GM12878 (cell line): Measurements from ENCODE around the gene HDAC7. TPM values are rescaled to one million over a fixed set of nuclear protein-coding genes. Genes with fewer than 3 reads are reported as not detected.

ENCODE experiments used
- ATAC-seq: fragments of 200-7000 bp; cut with Tn5 transposase; 3 replicates; pipeline ENCODE4 v1.9.1; 2020; ENCODE audit warnings: mild to moderate bottlenecking, moderate library complexity
- BruUV-seq: library from RNA; stranded (reverse); fragments of 400-500 nt; replicated peaks from 2 replicates; lab custom pipeline; 2021; lab: Mats Ljungman, UMichigan
- CTCF ChIA-PET: fragments of 300-600 bp; sonication (Branson Sonifier 250); formaldehyde crosslinking; extraction: SDS; loops from one replicate; lab custom pipeline; 2021; ENCODE audit warnings: inconsistent platforms; lab: Yijun Ruan, JAX
- POLR2A ChIA-PET: fragments of 350-600 bp; formaldehyde crosslinking; extraction: SDS; loops from one replicate; lab custom pipeline; 2021; ENCODE audit warnings: inconsistent platforms; lab: Charles Lee
- RAD21 ChIA-PET: fragments of 300-600 bp; sonication (Branson Sonifier 250); formaldehyde crosslinking; loops from one replicate; lab custom pipeline; 2023; ENCODE audit warnings: antibody characterized with exemption; ENCODE audit not compliant: unreplicated experiment; lab: Charles Lee
- SMC1A ChIA-PET: fragments of 300-600 bp; sonication (Branson Sonifier 250); formaldehyde crosslinking; loops from one replicate; lab custom pipeline; 2023; ENCODE audit not compliant: unreplicated experiment, uncharacterized antibody; lab: Charles Lee
- DNase-seq: peaks from one replicate; pipeline ENCODE4 v3.0.0-alpha.2; 2011; ENCODE audit warnings: low read depth, low spot score
- FAIRE-seq: peaks from 3 replicates; lab custom pipeline; 2011; peaks lifted over from hg19 to GRCh38; lab: Jason Lieb, UNC
- H2AFZ ChIP-seq: 2 replicates; pipeline ENCODE4 v1.6.0; 2011; ENCODE audit warnings: low read depth, low read length, control low read depth; ENCODE audit not compliant: control insufficient read depth
- H3K27ac ChIP-seq: 2 replicates; pipeline ENCODE4 v1.5.1; 2011; ENCODE audit warnings: control low read depth; ENCODE audit not compliant: control insufficient read depth, insufficient read depth
- H3K27me3 ChIP-seq, 2 experiments: replicated peaks in 1 of 2; 2 replicates each; pipeline versions ENCODE4 v1.6.0 to v1.6.1; 2011; ENCODE audit warnings: low read length in 1 of 2; ENCODE audit not compliant: control insufficient read depth in 2 of 2, insufficient read depth in 2 of 2
- H3K36me3 ChIP-seq, 2 experiments: 2 replicates each; pipeline ENCODE4 v1.5.1; 2011; ENCODE audit warnings: low read length in 1 of 2; ENCODE audit not compliant: control insufficient read depth in 2 of 2, insufficient read depth in 2 of 2
- H3K4me1 ChIP-seq: 2 replicates; pipeline ENCODE4 v1.6.1; 2011; ENCODE audit warnings: mild to moderate bottlenecking, low read length, moderate library complexity, mixed read lengths; ENCODE audit not compliant: control insufficient read depth, insufficient read depth
- H3K4me2 ChIP-seq: 2 replicates; pipeline ENCODE4 v1.6.0; 2011; ENCODE audit warnings: control low read depth; ENCODE audit not compliant: control insufficient read depth, insufficient read depth
- H3K4me3 ChIP-seq: fragments of 200-600 bp; sonication (generic); 2 replicates; pipeline ENCODE4 v1.5.1; 2016
- H3K79me2 ChIP-seq: 2 replicates; pipeline ENCODE4 v1.6.0; 2011; ENCODE audit warnings: low read length; ENCODE audit not compliant: control insufficient read depth, insufficient read depth
- H3K9ac ChIP-seq: 2 replicates; pipeline ENCODE4 v1.8.0; 2011; ENCODE audit warnings: low read length, control low read depth, mixed read lengths; ENCODE audit not compliant: control insufficient read depth, insufficient read depth
- H3K9me3 ChIP-seq: replicated peaks from 3 replicates; pipeline ENCODE4 v1.5.1; 2011; ENCODE audit warnings: mild to moderate bottlenecking, low read length; ENCODE audit not compliant: control insufficient read depth, insufficient read depth
- H4K20me1 ChIP-seq: 2 replicates; pipeline ENCODE4 v1.6.0; 2011; ENCODE audit not compliant: control insufficient read depth, insufficient read depth
- BCL11A ChIP-seq: IDR thresholded peaks from 2 replicates; pipeline ENCODE4 v1.6.1; 2011; ENCODE audit warnings: low read depth, low read length
- CHD1 ChIP-seq: IDR thresholded peaks from 2 replicates; pipeline ENCODE4 v1.6.1; 2012; ENCODE audit warnings: low read depth, low read length, improper control_type of control experiment
- CHD2 ChIP-seq: IDR thresholded peaks from 2 replicates; pipeline ENCODE4 v1.6.1; 2011; ENCODE audit warnings: low read depth, low read length, improper control_type of control experiment, borderline replicate concordance
- EGR1 ChIP-seq, 2 experiments: IDR thresholded peaks; 1 replicate in 1 of 2; 2 replicates in 1 of 2; pipeline ENCODE4 v1.6.1; 2011 to 2012; ENCODE audit warnings: low read depth in 2 of 2, low read length in 2 of 2, borderline replicate concordance in 1 of 2, mild to moderate bottlenecking in 1 of 2, moderate library complexity in 1 of 2
- HDGF ChIP-seq: fragments of 450-650 bp; IDR thresholded peaks from 2 replicates; pipeline ENCODE4 v1.6.1; 2016; ENCODE audit warnings: antibody characterized with exemption
- IKZF2 ChIP-seq, 2 experiments: fragments of 450-650 bp; IDR thresholded peaks; 2 replicates each; pipeline ENCODE4 v1.6.1; 2017; ENCODE audit warnings: mild to moderate bottlenecking in 2 of 2, moderate library complexity in 2 of 2
- MEF2B ChIP-seq: fragments of 450-650 bp; IDR thresholded peaks from 2 replicates; pipeline ENCODE4 v1.6.1; 2018; ENCODE audit warnings: mild to moderate bottlenecking, moderate library complexity; ENCODE audit not compliant: partially characterized antibody, poor library complexity, severe bottlenecking
- NFXL1 ChIP-seq: fragments of 450-650 bp; IDR thresholded peaks from 2 replicates; pipeline ENCODE4 v1.6.1; 2017; ENCODE audit warnings: antibody characterized with exemption, mild to moderate bottlenecking, borderline replicate concordance
- NRF1 ChIP-seq: conservative IDR thresholded peaks from 2 replicates; pipeline ENCODE4 v1.6.1; 2011; ENCODE audit warnings: mild to moderate bottlenecking, low read depth, low read length, improper control_type of control experiment
- RCOR1 ChIP-seq: conservative IDR thresholded peaks from 2 replicates; pipeline ENCODE4 v1.6.1; 2012; ENCODE audit warnings: low read depth, low read length, improper control_type of control experiment
- RELA ChIP-seq: fragments of 450-650 bp; IDR thresholded peaks from 2 replicates; pipeline ENCODE4 v1.8.0; 2014; ENCODE audit warnings: borderline replicate concordance; ENCODE audit not compliant: partially characterized antibody
- SIN3A ChIP-seq: IDR thresholded peaks from 2 replicates; pipeline ENCODE4 v1.6.1; 2012; ENCODE audit warnings: low read depth, low read length, improper control_type of control experiment
- WRNIP1 ChIP-seq: IDR thresholded peaks from 2 replicates; pipeline ENCODE4 v1.6.1; 2011; ENCODE audit warnings: low read depth, low read length, improper control_type of control experiment, borderline replicate concordance
- ZBED1 ChIP-seq: IDR thresholded peaks from 2 replicates; pipeline ENCODE4 v1.6.1; 2016; ENCODE audit warnings: borderline replicate concordance
- WGBS: methylation state at CpG from one replicate; pipeline ENCODE4 v1.1.6; 2016; ENCODE audit warnings: low lambda C conversion rate; ENCODE audit not compliant: insufficient replicate concordance, insufficient coverage; ENCODE audit errors: missing lambda C conversion rate; 5-methylcytosine and 5-hydroxymethylcytosine counted together
- in situ Hi-C: fragments of 300-500 bp; cut with MboI; formaldehyde crosslinking; loops from 9 replicates; pipeline ENCODE4 v1.14.3; 2018; ENCODE audit warnings: mixed read lengths
- intact Hi-C: fragments of 100-400 bp; cut with micrococcal nuclease; formaldehyde crosslinking; loops from one replicate; pipeline ENCODE4 v1.14.2; 2022; ENCODE audit not compliant: unreplicated experiment
- polyA plus RNA-seq, 11 experiments: library from polyadenylated mRNA; depleted of rRNA in 4 of 11; unstranded in 6 of 11; stranded (reverse) in 5 of 11; fragments of >200 nt; fragmentation: Nextera tagmentation in 4 of 11; fragmentation: Illumina TruSeq in 1 of 11; extraction: Ambion mirVana in 4 of 11; extraction: Trizol in 1 of 11; gene quantifications; 1 replicate in 1 of 11; 2 replicates in 10 of 11; pipeline versions ENCODE4 v1.2.1 to v1.2.3, GENCODE V29; 2011 to 2016; ENCODE audit warnings: inconsistent platforms in 2 of 11, missing spikeins in 2 of 11, low read depth in 1 of 11
- total RNA-seq, 4 experiments: library from RNA; depleted of rRNA in 3 of 4; stranded (reverse); fragments of >200 nt in 3 of 4; fragmentation: Illumina TruSeq in 1 of 4; extraction: Trizol in 1 of 4; gene quantifications; 2 replicates each; pipeline versions ENCODE4 v1.2.1 to v1.2.3, GENCODE V29; 2013 to 2021
- TF ChIP-seq, protein P1 (sequence below): fragments of 450-650 bp; formaldehyde crosslinking; IDR thresholded peaks from 2 replicates; pipeline ENCODE4 v1.4.0; 2022; ENCODE audit warnings: mild to moderate bottlenecking, moderate library complexity
- TF ChIP-seq, protein P2 (sequence below): IDR thresholded peaks from 2 replicates; pipeline ENCODE4 v1.6.1; 2012; ENCODE audit warnings: low read depth, low read length, improper control_type of control experiment
- TF ChIP-seq, protein P3 (sequence below): fragments of 450-650 bp; IDR thresholded peaks from 2 replicates; pipeline ENCODE4 v1.6.1; 2017; ENCODE audit warnings: borderline replicate concordance

HDAC7 gene
- total and polyA plus RNA-seq, 10 of the 15 experiments (the other 5 are each of a cell fraction or from before 2014, with no cell fraction given) = 0.47 to 18.3 (median 5.4) TPM

DNA sequence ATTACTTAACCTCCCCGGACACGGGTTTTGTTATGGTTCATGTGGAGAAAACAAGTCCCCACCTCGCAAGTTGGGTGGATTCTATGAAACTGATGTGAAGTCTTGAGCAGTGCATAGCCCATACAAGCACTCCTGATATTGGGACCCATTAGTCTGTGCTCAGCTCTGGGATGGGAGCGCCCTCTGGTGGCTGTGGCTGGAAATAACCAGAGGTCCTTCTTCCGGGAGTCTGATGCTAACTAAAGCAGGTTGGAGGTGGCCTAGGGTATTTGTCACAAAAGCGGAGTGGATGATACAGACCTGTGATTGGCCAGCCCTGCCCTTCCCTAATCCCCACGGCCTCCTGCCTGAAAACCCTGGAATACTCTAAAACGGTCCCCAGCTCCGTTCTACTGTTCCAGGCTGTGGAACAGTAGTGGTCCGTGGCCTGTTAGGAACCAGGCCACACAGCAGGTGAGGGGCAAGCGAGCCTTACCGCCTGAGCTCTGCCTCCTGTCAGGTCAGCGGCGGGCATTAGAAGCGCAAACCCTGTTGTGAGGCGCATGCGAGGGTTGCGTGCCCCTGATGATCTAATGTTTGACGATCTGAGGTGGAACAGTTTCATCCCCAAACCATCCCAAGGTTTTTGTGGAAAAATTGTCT is 40.3 kb downstream of the HDAC7 start (continued):
- TF ChIP-seq RELA (no peak), NFXL1 (no peak), WRNIP1 (no peak), IKZF2 (IDR thresholded peaks at IDR 0.05) (no peak), CHD1 (no peak)
- TF ChIP-seq, protein P1, sequence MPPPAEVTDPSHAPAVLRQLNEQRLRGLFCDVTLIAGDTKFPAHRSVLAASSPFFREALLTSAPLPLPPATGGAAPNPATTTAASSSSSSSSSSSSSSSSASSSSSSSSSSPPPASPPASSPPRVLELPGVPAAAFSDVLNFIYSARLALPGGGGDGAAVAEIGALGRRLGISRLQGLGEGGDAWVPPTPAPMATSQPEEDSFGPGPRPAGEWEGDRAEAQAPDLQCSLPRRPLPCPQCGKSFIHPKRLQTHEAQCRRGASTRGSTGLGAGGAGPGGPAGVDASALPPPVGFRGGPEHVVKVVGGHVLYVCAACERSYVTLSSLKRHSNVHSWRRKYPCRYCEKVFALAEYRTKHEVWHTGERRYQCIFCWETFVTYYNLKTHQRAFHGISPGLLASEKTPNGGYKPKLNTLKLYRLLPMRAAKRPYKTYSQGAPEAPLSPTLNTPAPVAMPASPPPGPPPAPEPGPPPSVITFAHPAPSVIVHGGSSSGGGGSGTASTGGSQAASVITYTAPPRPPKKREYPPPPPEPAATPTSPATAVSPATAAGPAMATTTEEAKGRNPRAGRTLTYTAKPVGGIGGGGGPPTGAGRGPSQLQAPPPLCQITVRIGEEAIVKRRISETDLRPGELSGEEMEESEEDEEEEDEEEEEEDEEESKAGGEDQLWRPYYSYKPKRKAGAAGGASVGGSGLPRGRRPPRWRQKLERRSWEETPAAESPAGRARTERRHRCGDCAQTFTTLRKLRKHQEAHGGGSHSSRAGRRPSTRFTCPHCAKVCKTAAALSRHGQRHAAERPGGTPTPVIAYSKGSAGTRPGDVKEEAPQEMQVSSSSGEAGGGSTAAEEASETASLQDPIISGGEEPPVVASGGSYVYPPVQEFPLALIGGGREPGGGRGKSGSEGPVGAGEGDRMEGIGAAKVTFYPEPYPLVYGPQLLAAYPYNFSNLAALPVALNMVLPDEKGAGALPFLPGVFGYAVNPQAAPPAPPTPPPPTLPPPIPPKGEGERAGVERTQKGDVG = no peak

DNA sequence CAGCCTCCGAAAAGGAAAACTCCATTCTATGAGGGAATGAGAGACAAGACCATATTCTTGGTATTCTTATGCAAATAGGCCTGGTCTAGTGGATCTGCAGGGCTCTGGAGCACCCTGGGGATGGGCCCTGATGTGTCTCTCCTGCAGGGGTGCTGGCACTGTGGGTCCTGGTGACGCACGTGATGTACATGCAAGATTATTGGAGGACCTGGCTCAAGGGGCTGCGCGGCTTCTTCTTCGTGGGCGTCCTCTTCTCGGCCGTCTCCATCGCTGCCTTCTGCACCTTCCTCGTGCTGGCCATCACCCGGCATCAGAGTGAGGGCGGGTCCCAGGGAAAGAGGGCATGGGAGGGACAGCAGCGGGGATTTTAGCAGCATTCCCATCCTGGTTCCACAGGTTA is 40.8 kb downstream of the HDAC7 start:
- no peak overlapping the region for H3K27ac ChIP-seq
- TF ChIP-seq SIN3A = no peak
- TF ChIP-seq RCOR1 = no peak
- TF ChIP-seq, protein P2, sequence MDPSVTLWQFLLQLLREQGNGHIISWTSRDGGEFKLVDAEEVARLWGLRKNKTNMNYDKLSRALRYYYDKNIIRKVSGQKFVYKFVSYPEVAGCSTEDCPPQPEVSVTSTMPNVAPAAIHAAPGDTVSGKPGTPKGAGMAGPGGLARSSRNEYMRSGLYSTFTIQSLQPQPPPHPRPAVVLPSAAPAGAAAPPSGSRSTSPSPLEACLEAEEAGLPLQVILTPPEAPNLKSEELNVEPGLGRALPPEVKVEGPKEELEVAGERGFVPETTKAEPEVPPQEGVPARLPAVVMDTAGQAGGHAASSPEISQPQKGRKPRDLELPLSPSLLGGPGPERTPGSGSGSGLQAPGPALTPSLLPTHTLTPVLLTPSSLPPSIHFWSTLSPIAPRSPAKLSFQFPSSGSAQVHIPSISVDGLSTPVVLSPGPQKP = no peak
- TF ChIP-seq EGR1 (IDR thresholded peaks at IDR 0.05; ENCODE audit: borderline replicate concordance in 1 of 2, low read depth in 2 of 2, low read length in 2 of 2) = no peak
- TF ChIP-seq NRF1 = no peak
- no peak for TF ChIP-seq BCL11A
- TF ChIP-seq HDGF = no peak
- no peak for TF ChIP-seq ZBED1
- TF ChIP-seq CHD2 = no peak
- no peak for TF ChIP-seq MEF2B
- TF ChIP-seq, protein P3, sequence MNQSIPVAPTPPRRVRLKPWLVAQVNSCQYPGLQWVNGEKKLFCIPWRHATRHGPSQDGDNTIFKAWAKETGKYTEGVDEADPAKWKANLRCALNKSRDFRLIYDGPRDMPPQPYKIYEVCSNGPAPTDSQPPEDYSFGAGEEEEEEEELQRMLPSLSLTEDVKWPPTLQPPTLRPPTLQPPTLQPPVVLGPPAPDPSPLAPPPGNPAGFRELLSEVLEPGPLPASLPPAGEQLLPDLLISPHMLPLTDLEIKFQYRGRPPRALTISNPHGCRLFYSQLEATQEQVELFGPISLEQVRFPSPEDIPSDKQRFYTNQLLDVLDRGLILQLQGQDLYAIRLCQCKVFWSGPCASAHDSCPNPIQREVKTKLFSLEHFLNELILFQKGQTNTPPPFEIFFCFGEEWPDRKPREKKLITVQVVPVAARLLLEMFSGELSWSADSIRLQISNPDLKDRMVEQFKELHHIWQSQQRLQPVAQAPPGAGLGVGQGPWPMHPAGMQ = no peak

More for the DNA sequence above, 40.8 kb downstream of the HDAC7 start:
- Histone ChIP-seq H3K4me2 (no peak overlapping the region), H3K9ac (no peak overlapping the region), H3K4me3 (no peak overlapping the region), H3K27me3 (no peaks in the 10 kb centered on the region), H3K79me2 (no peaks in the 10 kb centered on the region), H3K9me3 (no peaks in the 10 kb centered on the region), H4K20me1 (no peaks in the 10 kb centered on the region), H3K4me1 (peaks cover 13% of the 10 kb centered on the region; the same call in 1 of the 2 replicates), H3K36me3 (no peaks in the 10 kb centered on the region), H2AFZ (no peak overlapping the region)
- WGBS = 64% methylated on average over 14 of the region's 14 CpGs
- intact Hi-C loops (loop anchor here (1.0 to 10.0 kb wide), 5 partner anchors 37 to 744 kb away; no protein-coding TSS in a partner anchor), in situ Hi-C loops (loop anchor here (5.0 kb wide), 2 partner anchors 67 to 127 kb away; no protein-coding TSS in a partner anchor)
- DNase-seq (no peak), FAIRE-seq (no peak), ATAC-seq (no peak)
- RAD21 ChIA-PET = interaction anchor here (0.9 to 9.0 kb wide), 9 partner anchors 9 to 127 kb away, joined by 3 to 120 read pairs (median 9); partner anchors contain the start of gene ENDOU
- no TSS peak for BruUV-seq
- SMC1A ChIA-PET = interaction anchor here (0.6 to 11.3 kb wide), 11 partner anchors 12 to 385 kb away, joined by 3 to 139 read pairs (median 5); partner anchors contain the start of gene RAPGEF3
- CTCF ChIA-PET = interaction anchor here (0.7 to 19.3 kb wide), 16 partner anchors 11 to 437 kb away, joined by 3 to 814 read pairs (median 4); partner anchors contain the start of genes ENDOU and RAPGEF3
- POLR2A ChIA-PET = no interaction called here
